GM19438 (cell line): ENCODE measurements around the gene TBC1D2B.
"Not testable (repeated sequence)": the region's sequence is repeated elsewhere in the genome, so short reads cannot be mapped to it uniquely, and the experiment has no call there.

Experiments used
- ATAC-seq: cut with Tn5 transposase; IDR thresholded peaks from one replicate; pipeline ENCODE4 v1.9.1; 2021; ENCODE audit warnings: low read depth; ENCODE audit not compliant: unreplicated experiment

Gene TBC1D2B

GRCh38 chr15:77980098-77980497, 97.4 kb downstream of the TBC1D2B start:
- no peak for ATAC-seq

- ATAC-seq, result not testable (repeated sequence)
Measured at GRCh38 chr15:77979157-77979556, 98.4 kb downstream of the TBC1D2B start.

- ATAC-seq, result not testable (repeated sequence)
Measured at GRCh38 chr15:77978759-77979145, 98.8 kb downstream of the TBC1D2B start.

- ATAC-seq, result not testable (repeated sequence)
Measured at GRCh38 chr15:77977903-77978758, 99.4 kb downstream of the TBC1D2B start.

GRCh38 chr15:77976760-77977525, 100.6 kb downstream of the TBC1D2B start:
- ATAC-seq, result not testable (repeated sequence)

- not testable (repeated sequence) for ATAC-seq
Measured at GRCh38 chr15:77976095-77976450, 101.4 kb downstream of the TBC1D2B start.

GRCh38 chr15:77975332-77976094, 102.0 kb downstream of the TBC1D2B start:
- no peak for ATAC-seq

GRCh38 chr15:77974416-77975331, 102.8 kb downstream of the TBC1D2B start:
- no peak for ATAC-seq

GRCh38 chr15:77974098-77974414, 103.5 kb downstream of the TBC1D2B start:
- ATAC-seq, result no peak

- not testable (repeated sequence) for ATAC-seq
Measured at GRCh38 chr15:77973273-77974097, 104.0 kb downstream of the TBC1D2B start.

GRCh38 chr15:77972706-77973105, 104.8 kb downstream of the TBC1D2B start:
- not testable (repeated sequence) for ATAC-seq

- not testable (repeated sequence) for ATAC-seq
Measured at GRCh38 chr15:77971875-77972274, 105.6 kb downstream of the TBC1D2B start.

- ATAC-seq, result not testable (repeated sequence)
Measured at GRCh38 chr15:77970813-77971360, 106.6 kb downstream of the TBC1D2B start.

- ATAC-seq, result no peak
Measured at GRCh38 chr15:77969055-77969454, 108.5 kb downstream of the TBC1D2B start.

- no peak for ATAC-seq
Measured at GRCh38 chr15:77967798-77968197, 109.7 kb downstream of the TBC1D2B start.

- not testable (repeated sequence) for ATAC-seq
Measured at GRCh38 chr15:77967235-77967615, 110.3 kb downstream of the TBC1D2B start.

- ATAC-seq, result no peak
Measured at GRCh38 chr15:77966540-77967234, 110.8 kb downstream of the TBC1D2B start.

- no peak for ATAC-seq
Measured at GRCh38 chr15:77964193-77964592, 113.3 kb downstream of the TBC1D2B start.
